ENCODE data around the gene SMOC2. TPM values are rescaled to one million over a fixed set of nuclear protein-coding genes. Genes with fewer than 3 reads are reported as not detected.

SMOC2 gene
- total RNA-seq, 1 experiment from 2014 or later = 2.1 TPM

GRCh38 chr6:168555618-168556273 lies 114.8 kb downstream of the SMOC2 start:
- Histone ChIP-seq H2BK5ac (ENCODE audit: insufficient read length, low read length) (no peak overlapping the region), H4K8ac (replicated peaks; ENCODE audit: insufficient read length, low read depth, low read length) (no peak overlapping the region), H3T11ph (ENCODE audit: low read length) (no peak overlapping the region), H2BK120ac (ENCODE audit: low read depth, low read length, poor library complexity, severe bottlenecking) (no peak overlapping the region), H2BK20ac (ENCODE audit: low read depth, low read length, poor library complexity, severe bottlenecking) (no peak overlapping the region), H4K20me1 (ENCODE audit: control insufficient read depth, insufficient read depth, insufficient read length) (no peaks in the 10 kb centered on the region), H3K4me2 (ENCODE audit: insufficient read depth, insufficient read length, low read length) (no peak overlapping the region), H3K27me3 (ENCODE audit: insufficient read depth, low read length) (no peaks in the 10 kb centered on the region), H3K9ac (ENCODE audit: extremely low read depth, insufficient read length, low read length) (no peak overlapping the region), H3K23ac (ENCODE audit: insufficient read length, low read depth, low read length) (no peak overlapping the region), H3K4ac (ENCODE audit: low read depth, low read length) (no peak overlapping the region), H2AFZ (ENCODE audit: low read length) (no peak overlapping the region), H4K5ac (ENCODE audit: insufficient read length, low read depth, low read length) (no peak overlapping the region), H2BK15ac (ENCODE audit: low read depth, low read length) (no peak overlapping the region), H3K14ac (ENCODE audit: insufficient read depth, low read length) (no peak overlapping the region), H3K23me2 (ENCODE audit: insufficient read length, low read depth, low read length, poor library complexity, severe bottlenecking) (no peaks in the 10 kb centered on the region), H3K4me1 (ENCODE audit: insufficient read depth, low read length) (no peaks in the 10 kb centered on the region), H3K18ac (ENCODE audit: insufficient read length, low read depth, low read length) (no peak overlapping the region), H3K79me2 (ENCODE audit: insufficient read depth, low read length) (no peaks in the 10 kb centered on the region), H3K79me1 (ENCODE audit: insufficient read depth, low read depth, low read length, poor library complexity, severe bottlenecking) (no peaks in the 10 kb centered on the region), H2AK5ac (ENCODE audit: insufficient read length, low read length) (no peak overlapping the region), H3K27ac (ENCODE audit: insufficient read length, low read depth, low read length) (no peak overlapping the region), H3K9me3 (ENCODE audit: control insufficient read depth, low read depth, low read length) (no peaks in the 10 kb centered on the region), H3K56ac (ENCODE audit: insufficient read length, low read depth, low read length) (no peak overlapping the region), H4K91ac (ENCODE audit: insufficient read length, low read depth, low read length) (no peak overlapping the region), H2BK12ac (ENCODE audit: insufficient read length, low read depth, low read length) (no peak overlapping the region)
- no peak for TF ChIP-seq CTCF (conservative IDR thresholded peaks at IDR 0.05)
- Mint-ChIP-seq H3K4me1 (no peaks in the 10 kb centered on the region), H3K4me3 (no peak overlapping the region), H3K27ac (no peak overlapping the region), H3K36me3 (ENCODE audit: insufficient read depth in 1 of 3, low read depth in 3 of 3) (no peaks in the 10 kb centered on the region), H3K27me3 (ENCODE audit: low read depth) (peaks cover 6% of the 10 kb centered on the region), H3K9me3 (peaks cover 0 to 3% of the 10 kb centered on the region in 2 experiments; a peak in 1 of 5 replicates)
- no CpG with 5 or more reads among the region's 41 CpGs for WGBS (ENCODE audit: extremely low coverage, insufficient read length, low lambda C conversion rate)
- no peak for DNase-seq
